ENCODE data around the gene ZFPL1.

- TF ChIP-seq CTCF (IDR thresholded peaks at IDR 0.05; ENCODE audit: low read depth, low read length, missing input control) (no peak), TAF1 (conservative IDR thresholded peaks at IDR 0.05) (no peak), RAD21 (IDR thresholded peaks at IDR 0.05) (no peak), EGR1 (IDR thresholded peaks at IDR 0.05; ENCODE audit: low read depth in 2 of 2) (no peak), MAX (IDR thresholded peaks at IDR 0.05) (no peak)
Observed at GRCh38 chr11:65125197-65126056, 41.4 kb downstream of the ZFPL1 start.
